ENCODE measurements around the gene KLF1.

KLF1 gene

DNA sequence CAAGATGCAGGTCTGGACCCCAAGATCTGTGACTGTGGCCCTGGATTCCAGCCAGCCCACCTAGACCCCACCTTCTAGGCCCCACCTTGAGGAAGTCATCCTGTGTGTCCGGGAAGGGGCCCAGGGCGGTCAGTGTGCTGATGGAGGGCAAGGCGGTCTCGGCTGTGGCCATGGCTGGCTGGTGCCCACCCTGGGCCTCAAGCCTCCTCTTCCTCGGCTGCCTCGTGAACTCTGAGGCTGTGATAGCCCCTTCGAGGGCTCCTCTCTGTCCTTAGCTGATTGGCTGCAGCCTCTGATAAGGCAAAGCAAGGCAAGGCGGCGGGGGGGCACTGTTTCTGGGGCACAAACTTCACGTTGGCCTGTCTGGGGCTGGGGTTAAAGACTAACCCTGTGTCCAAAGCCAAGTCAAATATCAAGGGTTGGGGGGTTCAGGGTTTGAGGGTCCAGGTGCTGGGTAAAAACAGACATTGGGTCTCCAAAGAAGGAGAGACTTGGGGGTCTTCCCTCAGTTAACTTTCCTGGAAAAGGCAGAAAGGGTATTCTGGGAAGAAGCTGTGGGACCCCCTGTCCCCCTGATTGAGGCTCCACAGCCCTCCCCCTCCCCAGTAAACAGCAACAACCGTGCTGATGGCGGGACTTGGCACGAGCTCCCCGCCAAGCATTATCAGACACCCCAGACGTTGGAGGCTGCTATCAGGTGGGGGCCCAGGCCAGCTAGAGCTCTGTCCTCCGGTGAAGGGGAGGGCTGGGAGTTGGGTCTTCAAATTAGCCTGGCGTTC lies at the start of gene KLF1:
Gene KLF1 (minus strand): TSS at position 233 of the 779 bp plus-strand sequence. CDS start 61 bp downstream, at position 172.
- Histone ChIP-seq H3K9me3 (peaks cover 22% of the 10 kb centered on the region), H3K27me3 (peaks cover 42% of the 10 kb centered on the region), H3K9ac (no peak within 1 kb of the TSS), H3K27ac (no peak within 1 kb of the TSS), H3K4me2 (no peak within 1 kb of the TSS), H4K20me1 (peaks cover 11% of the 10 kb centered on the region), H3K4me3 (no peak within 1 kb of the TSS), H3K4me1 (peaks cover 21% of the 10 kb centered on the region), H3K36me3 (no peaks in the 10 kb centered on the region)
- TF ChIP-seq Cebpa-rat (IDR thresholded peaks at IDR 0.05) = no peak

- Histone ChIP-seq H3K4me3 (peak overlapping the region; percentile 99; the same call in 1 of the 2 replicates), H3K27ac (peak overlapping the region; percentile 98), H3K27me3 (no peaks in the 10 kb centered on the region), H4K20me1 (peaks cover 48% of the 10 kb centered on the region), H3K4me2 (peak overlapping the region; percentile 95), H3K9ac (peak overlapping the region; percentile 80), H3K4me1 (peaks cover 64% of the 10 kb centered on the region), H3K36me3 (peaks cover 29% of the 10 kb centered on the region), H3K9me3 (no peaks in the 10 kb centered on the region)
- no peak for TF ChIP-seq Cebpa-rat (IDR thresholded peaks at IDR 0.05)
These were observed 49.6 kb upstream of the KLF1 start for GRCh38 chr19:12936582-12936981.

DNA sequence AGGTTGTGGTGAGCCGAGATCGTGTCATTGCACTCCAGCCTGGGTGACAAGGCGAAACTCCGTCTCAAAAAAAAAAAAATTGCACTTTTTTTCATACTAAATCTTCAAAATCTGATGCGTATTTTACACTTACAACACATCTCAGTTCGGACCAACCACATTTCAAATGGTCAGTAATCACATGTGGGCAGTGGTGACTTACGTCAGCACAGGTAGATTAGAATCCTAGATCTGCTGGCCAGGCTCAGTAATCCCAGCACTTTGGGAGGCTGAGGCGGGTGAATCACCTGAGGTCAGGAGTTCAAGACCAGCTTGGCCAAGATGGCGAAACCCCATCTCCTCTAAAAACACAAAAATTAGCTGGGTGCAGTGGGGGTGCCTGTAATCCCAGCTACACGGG lies 48.1 kb upstream of the KLF1 start:
- no peaks in the 10 kb centered on the region for H3K9me3 ChIP-seq
- TF ChIP-seq Cebpa-rat (IDR thresholded peaks at IDR 0.05) = no peak

GRCh38 chr19:12933287-12934072 lies 46.5 kb upstream of the KLF1 start, which contains the start of gene FARSA:
Gene FARSA, minus strand, starts transcription at chr19:12933711. Its CDS starts 15 bp downstream, at chr19:12933696.
- Histone ChIP-seq H3K27ac (peak within 1 kb of the TSS; percentile 92), H3K36me3 (peaks cover 35% of the 10 kb centered on the region), H3K27me3 (no peaks in the 10 kb centered on the region), H3K4me2 (peak within 1 kb of the TSS; percentile 100), H3K4me1 (peaks cover 45% of the 10 kb centered on the region), H3K9ac (peak within 1 kb of the TSS; percentile 97), H3K9me3 (no peaks in the 10 kb centered on the region), H4K20me1 (peaks cover 39% of the 10 kb centered on the region), H3K4me3 (peak within 1 kb of the TSS; percentile 96)
- TF ChIP-seq Cebpa-rat (IDR thresholded peaks at IDR 0.05) = no peak

More for the DNA sequence above, 48.1 kb upstream of the KLF1 start:
- no peaks in the 10 kb centered on the region for H3K27me3 ChIP-seq
- H3K36me3 ChIP-seq = peaks cover 29% of the 10 kb centered on the region
- no peak overlapping the region for H3K27ac ChIP-seq
- no peak overlapping the region for H3K4me2 ChIP-seq
- H3K9ac ChIP-seq = no peak overlapping the region
- H3K4me1 ChIP-seq = peaks cover 52% of the 10 kb centered on the region
- H3K4me3 ChIP-seq = no peak overlapping the region
- peaks cover 48% of the 10 kb centered on the region for H4K20me1 ChIP-seq

DNA sequence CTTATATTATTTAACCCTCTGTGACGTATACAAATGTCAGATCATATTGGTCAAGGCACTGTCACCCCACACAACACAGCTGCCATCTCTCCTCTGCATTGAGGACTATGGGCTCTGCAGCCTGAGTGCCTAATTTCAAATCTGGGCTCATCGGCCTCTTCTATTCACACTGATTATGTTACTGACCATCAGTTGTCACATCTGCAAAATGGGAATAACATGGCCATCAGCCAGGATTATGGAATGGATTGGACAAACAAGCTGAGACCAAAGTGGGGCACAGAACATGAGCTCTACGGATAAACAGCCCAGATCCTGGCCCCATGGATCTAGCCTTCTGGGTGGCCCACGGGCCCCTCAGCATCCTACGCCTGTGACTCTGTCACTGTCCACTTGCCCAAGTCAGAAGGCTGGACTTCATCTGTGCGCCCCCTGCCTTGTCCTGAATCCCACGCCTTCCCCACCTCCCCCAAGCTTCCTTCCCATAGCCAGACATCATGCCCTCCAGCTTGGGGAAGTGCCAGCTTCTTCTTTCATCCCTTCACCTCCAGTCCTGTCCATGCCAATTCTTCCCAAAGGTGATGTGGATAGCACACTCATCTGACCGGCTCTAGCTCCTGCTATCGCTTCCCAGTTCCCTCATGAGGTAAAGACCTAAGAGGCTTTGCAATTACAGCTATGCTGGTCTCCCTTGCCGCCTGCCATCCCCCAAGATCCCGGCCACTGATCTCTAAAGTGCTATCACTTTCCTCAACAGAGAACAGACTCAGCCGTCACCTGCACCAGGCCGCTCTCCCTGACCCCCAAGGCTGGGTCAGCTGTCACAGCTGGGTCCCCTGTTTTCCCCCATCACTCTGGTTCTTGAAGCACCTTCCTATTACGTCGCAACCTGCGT lies 45.6 kb upstream of the KLF1 start:
- H3K9ac ChIP-seq = peak overlapping the region; percentile 97
- H3K4me3 ChIP-seq = peak overlapping the region; percentile 96
- H3K27me3 ChIP-seq = no peaks in the 10 kb centered on the region
- peak overlapping the region; percentile 100 for H3K4me2 ChIP-seq
- H3K4me1 ChIP-seq = peaks cover 42% of the 10 kb centered on the region
- H3K27ac ChIP-seq = peak overlapping the region; percentile 92
- peaks cover 39% of the 10 kb centered on the region for H4K20me1 ChIP-seq
- peaks cover 44% of the 10 kb centered on the region for H3K36me3 ChIP-seq
- no peaks in the 10 kb centered on the region for H3K9me3 ChIP-seq
- TF ChIP-seq Cebpa-rat (IDR thresholded peaks at IDR 0.05) = no peak

GRCh38 chr19:12930002-12930645 lies 43.1 kb upstream of the KLF1 start:
- Histone ChIP-seq H3K27ac (no peak overlapping the region), H3K4me1 (peaks cover 23% of the 10 kb centered on the region), H3K4me2 (no peak overlapping the region), H3K36me3 (peaks cover 69% of the 10 kb centered on the region), H3K4me3 (no peak overlapping the region), H4K20me1 (peaks cover 39% of the 10 kb centered on the region), H3K9me3 (no peaks in the 10 kb centered on the region), H3K9ac (no peak overlapping the region), H3K27me3 (no peaks in the 10 kb centered on the region)
- no peak for TF ChIP-seq Cebpa-rat (IDR thresholded peaks at IDR 0.05)

DNA sequence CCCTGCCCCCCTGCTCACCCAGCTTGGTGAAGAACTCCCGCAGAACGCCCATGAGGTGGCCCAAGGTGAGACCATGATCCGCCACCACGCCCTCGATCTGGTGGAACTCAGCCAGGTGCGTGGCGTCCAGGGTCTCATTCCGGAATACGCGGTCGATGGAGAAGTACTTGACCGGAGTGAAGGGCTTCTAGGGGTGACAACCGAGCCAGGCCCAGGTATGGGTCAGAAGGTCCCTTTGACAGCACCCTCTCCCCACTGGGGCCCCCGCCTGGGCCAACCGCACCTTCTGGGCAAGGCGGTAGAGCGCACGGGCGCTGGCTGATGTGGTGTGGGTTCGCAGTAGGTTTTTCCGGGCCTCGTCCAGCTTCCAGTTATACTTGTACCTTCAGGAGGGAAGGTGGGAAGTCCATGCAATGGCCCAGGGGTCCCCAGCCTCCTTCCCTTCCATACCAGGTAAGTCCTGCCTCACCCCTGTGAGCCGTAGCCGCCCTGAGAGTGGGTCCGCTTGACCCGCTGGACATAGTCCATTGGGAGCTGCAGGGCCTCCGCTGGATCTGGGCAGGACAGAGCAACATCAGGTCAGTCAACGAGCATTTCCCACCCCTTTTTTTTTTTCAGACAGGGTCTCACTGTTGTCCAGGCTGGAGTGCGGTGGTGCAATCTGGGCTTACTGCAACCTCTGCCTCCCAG lies 37.8 kb upstream of the KLF1 start:
- Histone ChIP-seq H3K9ac (no peak overlapping the region), H4K20me1 (peaks cover 12% of the 10 kb centered on the region; the same call in 1 of the 2 replicates), H3K4me3 (no peak overlapping the region)

DNA sequence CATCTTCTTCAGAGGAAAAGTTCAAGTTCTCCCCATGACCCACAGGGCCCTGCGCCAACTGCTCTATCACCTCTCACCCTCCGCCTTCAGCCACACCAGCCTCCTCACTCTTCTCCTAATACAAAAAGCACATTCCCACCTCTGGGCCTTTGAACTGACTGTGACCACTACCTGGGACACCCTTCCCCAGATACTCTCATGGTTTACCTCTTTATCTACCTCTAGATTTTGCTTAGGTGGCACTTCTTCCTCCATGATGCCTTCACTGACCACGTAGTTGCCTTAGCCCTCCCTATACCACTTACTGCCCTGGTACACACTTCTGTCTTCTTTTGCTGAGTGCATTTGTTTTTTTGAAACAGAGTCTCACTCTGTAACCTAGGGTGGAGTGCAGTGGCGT lies 36.0 kb upstream of the KLF1 start:
- Histone ChIP-seq H3K9me3 (no peaks in the 10 kb centered on the region), H3K36me3 (peaks cover 70% of the 10 kb centered on the region), H3K27ac (no peak overlapping the region), H3K9ac (no peak overlapping the region), H3K27me3 (no peaks in the 10 kb centered on the region), H3K4me2 (no peak overlapping the region), H4K20me1 (0 out of 2 replicates have a peak, but pooled peaks cover 8% of the 10 kb centered on the region), H3K4me1 (peaks cover 15% of the 10 kb centered on the region; the same call in 1 of the 2 replicates), H3K4me3 (no peak overlapping the region)
- TF ChIP-seq Cebpa-rat (IDR thresholded peaks at IDR 0.05) = no peak

More for the DNA sequence above, 37.8 kb upstream of the KLF1 start:
- no peaks in the 10 kb centered on the region for H3K9me3 ChIP-seq
- 0 out of 2 replicates have a peak, but pooled peaks cover under 1% of the 10 kb centered on the region for H3K4me1 ChIP-seq
- peaks cover 88% of the 10 kb centered on the region for H3K36me3 ChIP-seq
- no peak overlapping the region for H3K4me2 ChIP-seq
- TF ChIP-seq Cebpa-rat (IDR thresholded peaks at IDR 0.05) = no peak
- H3K27me3 ChIP-seq = no peaks in the 10 kb centered on the region
- no peak overlapping the region for H3K27ac ChIP-seq

All from BLaER1 (cell line).